Body of pancreas (tissue), 4 donors: ENCODE results near the gene SYNJ2. TPM values are rescaled to one million over a fixed set of nuclear protein-coding genes. Genes with fewer than 3 reads are reported as not detected.

ENCODE experiments used
- ATAC-seq: fragments of 150-250 bp; one replicate; pipeline ENCODE4 v1.9.1; 2016
- DNase-seq, 4 donors: peaks; one replicate each; pipeline ENCODE4 v3.0.0-alpha.2; 2019
- H3K27ac ChIP-seq, 4 donors: fragments of 200-600 bp; sonication (generic); 1 replicate in 3 of 4; 2 replicates in 1 of 4; pipeline versions ENCODE4 v1.5.1 to v1.6.1; 2016 to 2019; ENCODE audit warnings: mild to moderate bottlenecking in 1 of 4, mixed read lengths in 1 of 4, moderate library complexity in 1 of 4
- H3K27me3 ChIP-seq, 2 donors: fragments of 200-600 bp; sonication (generic); one replicate each; pipeline ENCODE4 v1.6.0; 2016; ENCODE audit warnings: mild to moderate bottlenecking in 1 of 2
- H3K36me3 ChIP-seq, 2 donors: fragments of 200-600 bp; sonication (generic); replicated peaks in 1 of 2; 2 replicates each; pipeline ENCODE4 v1.5.1; 2016; ENCODE audit warnings: low read depth in 2 of 2; ENCODE audit not compliant: insufficient read depth in 1 of 2
- H3K4me1 ChIP-seq: fragments of 200-600 bp; sonication (generic); one replicate; pipeline ENCODE4 v1.6.0; 2016
- H3K4me3 ChIP-seq, 2 donors: fragments of 200-600 bp; sonication (generic); 1 replicate in 1 of 2; 2 replicates in 1 of 2; pipeline ENCODE4 v1.5.1; 2016 to 2019
- H3K9me3 ChIP-seq, 3 donors: fragments of 200-600 bp; sonication (generic); 1 replicate in 2 of 3; 2 replicates in 1 of 3; pipeline ENCODE4 v1.5.1; 2016
- POLR2A ChIP-seq, 3 donors: fragments of 450-650 bp; IDR thresholded peaks; one replicate each; pipeline ENCODE4 v1.6.1; 2016; ENCODE audit warnings: antibody characterized with exemption in 3 of 3, mild to moderate bottlenecking in 2 of 3
- WGBS, 2 donors: methylation state at CpG; one replicate each; pipeline ENCODE4 v1.1.5; 2017; 5-methylcytosine and 5-hydroxymethylcytosine counted together
- intact Hi-C: fragments of 100-400 bp; cut with DNase I; formaldehyde crosslinking; loops from one replicate; pipeline ENCODE4 v1.15.1; 2023
- total RNA-seq, 2 donors: library from RNA; depleted of rRNA; stranded (reverse); fragments of >200 nt; gene quantifications; one replicate each; pipeline ENCODE4 v1.1.0, GENCODE V29; 2016
- TF ChIP-seq, protein P1 (sequence below), 7 experiments: fragments of 450-650 bp in 4 of 7; fragments of 200-600 bp in 3 of 7; sonication (generic) in 3 of 7; IDR thresholded peaks; one replicate each; pipeline ENCODE4 v1.5.1; 2016 to 2019; ENCODE audit warnings: antibody characterized with exemption in 7 of 7

Gene SYNJ2
- total RNA-seq, 2 donors from 2014 or later: 12.2 to 14.8 TPM

DNA sequence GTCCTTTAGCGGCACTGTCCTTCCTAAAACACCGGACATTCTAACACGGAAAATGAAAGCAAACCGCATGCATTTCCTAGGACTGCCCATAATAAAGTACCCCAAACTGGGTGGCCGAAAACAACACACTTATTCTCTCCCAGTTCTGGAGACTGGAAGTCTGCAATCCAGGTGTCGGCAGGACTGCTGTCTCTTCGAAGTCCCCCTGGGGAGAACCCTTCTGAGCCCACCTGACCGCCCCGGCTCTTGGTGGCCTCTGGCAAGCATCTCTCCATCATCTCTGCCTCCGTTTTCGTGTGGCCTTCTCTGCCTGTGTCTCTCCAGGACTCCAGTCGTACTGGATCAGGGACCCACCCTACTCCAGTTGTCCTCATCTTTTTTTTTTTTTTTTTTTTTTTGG lies 55.4 kb downstream of the SYNJ2 start:
- no peaks in the 10 kb centered on the region for H3K27me3 ChIP-seq
- H3K27ac ChIP-seq: no peak overlapping the region
- no peaks in the 10 kb centered on the region for H3K36me3 ChIP-seq
- DNase-seq (no peak), ATAC-seq (no peak)
- H3K9me3 ChIP-seq: no peaks in the 10 kb centered on the region
- intact Hi-C loops: no loop called here
- no peak overlapping the region for H3K4me3 ChIP-seq
- TF ChIP-seq, protein P1, sequence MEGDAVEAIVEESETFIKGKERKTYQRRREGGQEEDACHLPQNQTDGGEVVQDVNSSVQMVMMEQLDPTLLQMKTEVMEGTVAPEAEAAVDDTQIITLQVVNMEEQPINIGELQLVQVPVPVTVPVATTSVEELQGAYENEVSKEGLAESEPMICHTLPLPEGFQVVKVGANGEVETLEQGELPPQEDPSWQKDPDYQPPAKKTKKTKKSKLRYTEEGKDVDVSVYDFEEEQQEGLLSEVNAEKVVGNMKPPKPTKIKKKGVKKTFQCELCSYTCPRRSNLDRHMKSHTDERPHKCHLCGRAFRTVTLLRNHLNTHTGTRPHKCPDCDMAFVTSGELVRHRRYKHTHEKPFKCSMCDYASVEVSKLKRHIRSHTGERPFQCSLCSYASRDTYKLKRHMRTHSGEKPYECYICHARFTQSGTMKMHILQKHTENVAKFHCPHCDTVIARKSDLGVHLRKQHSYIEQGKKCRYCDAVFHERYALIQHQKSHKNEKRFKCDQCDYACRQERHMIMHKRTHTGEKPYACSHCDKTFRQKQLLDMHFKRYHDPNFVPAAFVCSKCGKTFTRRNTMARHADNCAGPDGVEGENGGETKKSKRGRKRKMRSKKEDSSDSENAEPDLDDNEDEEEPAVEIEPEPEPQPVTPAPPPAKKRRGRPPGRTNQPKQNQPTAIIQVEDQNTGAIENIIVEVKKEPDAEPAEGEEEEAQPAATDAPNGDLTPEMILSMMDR (IDR thresholded peaks at IDR 0.05): no peak
- TF ChIP-seq POLR2A (IDR thresholded peaks at IDR 0.05): no peak
- peaks cover 31% of the 10 kb centered on the region for H3K4me1 ChIP-seq
- 92 to 96% methylated on average over 12 of the region's 12 CpGs for WGBS, 2 donors

DNA sequence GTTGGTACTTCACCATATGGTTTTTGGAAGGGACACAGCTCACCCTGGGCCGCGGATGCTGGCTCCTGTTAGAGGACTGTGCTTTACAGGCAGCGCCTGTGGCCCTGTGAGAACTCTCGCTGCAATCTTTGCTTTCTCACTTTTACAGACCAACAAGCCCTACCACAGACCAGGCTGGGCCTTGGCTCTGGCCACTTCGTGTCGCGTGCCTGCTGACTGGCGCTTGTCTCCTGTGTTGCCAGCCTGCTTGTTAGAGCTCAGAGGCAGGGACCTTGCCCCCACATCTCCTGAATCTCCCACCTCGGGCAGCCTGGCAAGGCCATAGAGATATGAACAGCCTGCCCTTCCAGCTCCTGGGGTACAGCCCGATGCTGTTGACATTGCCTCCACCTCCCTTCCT lies 56.1 kb downstream of the SYNJ2 start:
- 90 to 94% methylated on average over 10 of the region's 10 CpGs for WGBS, 2 donors
- ATAC-seq: no peak
- H3K27ac ChIP-seq: no peak overlapping the region
- H3K36me3 ChIP-seq: no peaks in the 10 kb centered on the region
- no peaks in the 10 kb centered on the region for H3K9me3 ChIP-seq
- TF ChIP-seq POLR2A (IDR thresholded peaks at IDR 0.05): no peak
- TF ChIP-seq, protein P1 (IDR thresholded peaks at IDR 0.05): no peak
- H3K4me1 ChIP-seq: peaks cover 31% of the 10 kb centered on the region
- no peak for DNase-seq
- intact Hi-C loops: no loop called here
- no peak overlapping the region for H3K4me3 ChIP-seq
- H3K27me3 ChIP-seq: no peaks in the 10 kb centered on the region

DNA sequence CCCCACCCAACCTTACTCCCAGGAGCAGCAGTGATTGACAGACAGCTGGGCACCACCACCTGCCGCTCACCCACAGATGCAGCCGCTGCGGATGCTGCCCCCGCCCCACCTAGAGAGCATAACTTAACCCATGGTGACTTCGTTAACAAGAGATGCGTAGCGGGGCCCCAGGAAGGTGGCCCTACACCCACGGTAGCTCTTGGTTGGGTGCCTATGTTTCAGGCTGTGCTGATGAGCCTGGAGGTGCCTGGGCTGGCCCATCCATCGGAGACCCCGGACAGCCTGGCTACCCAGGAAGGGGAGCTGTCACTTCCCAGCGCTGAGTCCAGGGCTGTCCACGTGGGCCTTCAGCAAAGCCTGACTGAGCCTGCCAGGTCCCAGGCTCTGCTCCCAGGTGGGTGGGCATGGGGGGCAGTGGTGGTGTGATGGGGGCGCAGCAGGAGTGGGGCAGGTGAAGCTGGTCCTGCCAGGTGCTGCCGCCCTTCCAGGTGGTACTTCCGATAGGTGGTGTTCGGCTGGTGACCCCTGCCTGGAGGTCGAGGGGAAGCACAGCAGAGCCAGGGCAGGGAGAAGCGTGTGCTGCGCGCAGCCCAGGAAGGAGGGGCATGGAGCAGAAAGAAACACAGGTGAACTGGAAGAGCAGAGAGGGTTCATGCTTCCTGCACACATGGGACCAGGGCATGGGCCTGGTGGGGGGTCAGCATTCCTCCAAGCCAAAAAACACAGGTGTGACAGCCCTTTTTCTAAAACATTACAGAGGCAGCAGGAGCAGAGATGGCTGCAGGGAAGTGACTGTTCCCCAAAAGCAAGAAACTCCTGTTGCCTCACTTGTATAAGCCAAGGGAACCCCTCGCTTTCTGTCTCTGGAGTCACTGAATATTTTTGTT lies 56.9 kb downstream of the SYNJ2 start:
- 94 to 98% methylated on average over 15 to 21 of the region's 21 CpGs for WGBS, 2 donors
- H3K36me3 ChIP-seq: no peaks in the 10 kb centered on the region
- no peaks in the 10 kb centered on the region for H3K27me3 ChIP-seq
- peaks cover 28% of the 10 kb centered on the region for H3K4me1 ChIP-seq
- H3K4me3 ChIP-seq: no peak overlapping the region
- H3K9me3 ChIP-seq: no peaks in the 10 kb centered on the region
- TF ChIP-seq, protein P1 (IDR thresholded peaks at IDR 0.05): no peak
- no peak for TF ChIP-seq POLR2A (IDR thresholded peaks at IDR 0.05)
- DNase-seq: no peak
- H3K27ac ChIP-seq: no peak overlapping the region
- no peak for ATAC-seq
- intact Hi-C loops: no loop called here

DNA sequence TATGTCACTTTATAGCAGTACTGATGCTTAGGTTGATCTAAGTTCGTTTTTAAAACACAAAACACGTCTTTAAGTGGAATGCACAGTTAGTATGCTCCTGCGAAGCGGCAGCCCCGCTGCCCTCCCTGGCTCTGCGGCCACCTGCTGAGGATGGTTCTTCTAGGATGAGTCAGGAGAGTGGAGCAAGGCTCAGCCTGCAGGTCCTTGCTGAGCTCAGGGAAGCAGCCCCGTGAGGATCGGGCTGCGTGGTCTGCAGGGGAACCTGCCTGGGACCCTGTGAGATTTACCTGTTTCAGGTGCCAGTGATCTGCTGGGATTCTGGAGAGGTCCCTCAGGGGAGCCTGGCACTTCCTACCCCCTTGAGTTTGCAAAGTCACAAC lies 57.5 kb downstream of the SYNJ2 start:
- Histone ChIP-seq H3K4me1 (peaks cover 22% of the 10 kb centered on the region), H3K27ac (no peak overlapping the region), H3K27me3 (no peaks in the 10 kb centered on the region), H3K9me3 (no peaks in the 10 kb centered on the region), H3K4me3 (no peak overlapping the region), H3K36me3 (no peaks in the 10 kb centered on the region)
- TF ChIP-seq, protein P1 (IDR thresholded peaks at IDR 0.05): no peak
- TF ChIP-seq POLR2A (IDR thresholded peaks at IDR 0.05): no peak
- ATAC-seq: no peak
- DNase-seq: no peak
- intact Hi-C loops: no loop called here
- WGBS, 2 donors: 84 to 93% methylated on average over 9 of the region's 9 CpGs
